Stimulated activated CD4-positive, alpha-beta T cell treated with anti-CD3 and anti-CD28 coated beads, Interleukin-12 subunit alpha, Interleukin-12 subunit beta, amount 100 ng/mL, for 24 hours (primary cell): Measurements from ENCODE around the gene ITGAX.

Experiments
- DNase-seq, 2 experiments: peaks; one replicate each; pipeline ENCODE4 v3.0.0-alpha.2; 2020; ENCODE audit warnings: low read depth in 2 of 2

The ITGAX gene

DNA sequence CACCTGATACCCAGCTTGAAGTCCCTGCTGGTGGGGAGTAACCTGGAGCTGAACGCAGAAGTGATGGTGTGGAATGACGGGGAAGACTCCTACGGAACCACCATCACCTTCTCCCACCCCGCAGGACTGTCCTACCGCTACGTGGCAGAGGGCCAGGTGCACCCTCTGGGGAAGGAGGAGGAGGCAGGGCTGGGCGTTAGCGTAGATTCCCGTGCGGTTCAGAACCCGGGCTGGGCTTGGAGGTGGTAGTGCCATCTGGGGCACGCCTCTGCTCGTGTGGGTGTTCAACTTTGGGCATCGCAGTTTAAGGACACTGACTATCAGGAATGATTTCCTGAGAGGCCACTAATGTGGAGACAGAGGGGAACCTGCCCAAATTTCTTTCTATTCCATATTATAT lies 18.3 kb downstream of the ITGAX start:
- DNase-seq = no peak

DNA sequence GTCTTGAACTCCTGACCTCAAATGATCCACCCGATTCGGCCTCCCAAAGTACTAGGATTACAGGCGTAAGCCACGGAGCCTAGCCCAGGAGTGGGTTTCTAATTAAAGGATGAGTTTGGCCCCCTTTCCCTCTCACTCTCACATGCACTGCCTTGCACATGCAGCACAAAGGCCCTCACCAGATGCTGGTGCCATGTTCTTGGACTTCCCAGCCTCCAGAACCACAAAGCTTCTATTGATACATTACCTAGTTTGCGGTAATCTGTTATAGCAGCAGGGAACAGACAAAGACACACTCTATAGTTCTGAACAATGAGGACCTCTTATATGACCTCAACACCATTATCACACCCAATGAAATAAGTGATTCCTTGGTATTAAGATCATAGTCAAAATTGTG lies 20.3 kb downstream of the ITGAX start:
- no peak for DNase-seq

GRCh38 chr16:31376705-31377104 lies 21.7 kb downstream of the ITGAX start:
- no peak for DNase-seq

DNA sequence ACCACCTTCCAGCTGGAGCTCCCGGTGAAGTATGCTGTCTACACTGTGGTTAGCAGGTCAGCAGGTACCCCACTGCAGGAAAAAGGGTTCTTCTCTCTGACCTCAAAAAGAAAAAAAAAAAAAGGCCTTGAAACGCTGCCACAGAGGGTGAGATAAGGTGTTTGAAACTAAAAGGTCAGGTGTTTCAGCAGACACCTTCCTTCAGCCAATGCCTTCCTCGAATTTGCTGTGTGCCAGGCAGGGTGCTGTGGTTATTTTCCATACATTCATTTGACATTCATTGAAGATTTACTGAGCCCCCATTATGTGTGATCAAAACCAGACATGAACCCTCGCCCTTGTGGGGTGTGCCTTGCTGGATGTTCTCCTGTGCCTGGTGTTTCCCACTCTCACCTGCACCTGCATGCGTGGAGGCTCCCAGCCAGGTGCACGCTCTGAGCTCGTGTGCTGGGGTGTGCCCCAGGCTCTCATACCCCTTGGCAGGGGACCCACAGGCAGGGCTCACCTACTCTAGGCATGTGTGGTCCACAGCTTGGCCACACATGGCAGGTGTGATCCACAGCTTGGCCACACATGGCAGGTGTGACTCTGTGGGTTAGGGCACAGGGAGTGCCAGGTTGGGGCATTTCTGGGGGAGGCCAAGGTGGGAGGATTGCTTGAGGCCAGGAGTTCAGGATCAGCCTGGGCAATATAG lies 22.4 kb downstream of the ITGAX start:
- no peak for DNase-seq

DNA sequence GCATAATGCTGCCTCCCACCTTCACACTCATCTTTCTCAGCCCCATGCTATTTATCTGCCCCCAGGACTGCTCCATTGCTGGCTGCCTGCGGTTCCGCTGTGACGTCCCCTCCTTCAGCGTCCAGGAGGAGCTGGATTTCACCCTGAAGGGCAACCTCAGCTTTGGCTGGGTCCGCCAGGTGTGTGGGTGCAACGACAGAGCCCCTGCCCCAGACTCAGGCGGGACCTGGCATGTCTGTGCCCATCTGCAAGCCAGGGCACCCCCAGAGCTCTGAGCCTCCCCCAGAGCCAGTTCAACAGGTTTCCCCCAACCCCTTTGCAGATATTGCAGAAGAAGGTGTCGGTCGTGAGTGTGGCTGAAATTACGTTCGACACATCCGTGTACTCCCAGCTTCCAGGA lies 25.2 kb downstream of the ITGAX start:
- no peak for DNase-seq

DNA sequence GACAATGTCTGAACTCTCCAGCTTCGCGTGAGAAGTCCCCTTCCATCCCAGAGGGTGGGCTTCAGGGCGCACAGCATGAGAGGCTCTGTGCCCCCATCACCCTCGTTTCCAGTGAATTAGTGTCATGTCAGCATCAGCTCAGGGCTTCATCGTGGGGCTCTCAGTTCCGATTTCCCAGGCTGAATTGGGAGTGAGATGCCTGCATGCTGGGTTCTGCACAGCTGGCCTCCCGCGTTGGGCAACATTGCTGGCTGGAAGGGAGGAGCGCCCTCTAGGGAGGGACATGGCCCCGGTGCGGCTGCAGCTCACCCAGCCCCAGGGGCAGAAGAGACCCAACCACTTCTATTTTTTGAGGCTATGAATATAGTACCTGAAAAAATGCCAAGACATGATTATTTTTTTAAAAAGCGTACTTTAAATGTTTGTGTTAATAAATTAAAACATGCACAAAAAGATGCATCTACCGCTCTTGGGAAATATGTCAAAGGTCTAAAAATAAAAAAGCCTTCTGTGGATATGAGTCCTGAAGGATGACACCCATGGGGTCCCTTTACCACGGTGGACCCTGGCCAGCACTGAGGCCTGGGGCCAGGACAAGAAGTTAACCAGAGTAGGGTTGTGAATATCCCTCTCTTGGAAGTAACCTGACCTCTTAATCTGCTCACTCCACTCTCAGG lies 27.6 kb downstream of the ITGAX start:
- DNase-seq = peak; percentile 40 to 57

- no peak for DNase-seq
Measured at GRCh38 chr16:31385680-31386079, 30.7 kb downstream of the ITGAX start.

GRCh38 chr16:31386157-31386984 lies 31.4 kb downstream of the ITGAX start:
- DNase-seq = no peak

DNA sequence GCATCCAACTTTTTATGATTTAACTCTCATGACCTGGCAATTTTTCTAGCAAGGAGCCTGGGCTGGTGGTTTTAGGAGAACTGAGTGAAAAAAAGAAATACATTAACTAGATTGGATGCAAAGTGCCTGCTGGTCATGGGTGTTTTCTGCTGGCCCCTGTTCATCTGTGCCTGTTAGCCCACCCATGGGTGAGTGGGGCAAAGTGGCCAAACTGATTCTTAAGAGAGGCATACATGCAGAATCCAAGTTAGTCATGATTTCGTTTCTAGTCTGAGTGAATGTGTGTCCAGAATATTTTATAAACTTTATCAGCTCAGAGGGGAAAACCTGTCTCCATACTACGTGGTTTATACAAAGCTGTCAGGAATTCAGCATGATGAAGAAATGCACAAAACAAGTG lies 33.6 kb downstream of the ITGAX start:
- DNase-seq = no peak

DNA sequence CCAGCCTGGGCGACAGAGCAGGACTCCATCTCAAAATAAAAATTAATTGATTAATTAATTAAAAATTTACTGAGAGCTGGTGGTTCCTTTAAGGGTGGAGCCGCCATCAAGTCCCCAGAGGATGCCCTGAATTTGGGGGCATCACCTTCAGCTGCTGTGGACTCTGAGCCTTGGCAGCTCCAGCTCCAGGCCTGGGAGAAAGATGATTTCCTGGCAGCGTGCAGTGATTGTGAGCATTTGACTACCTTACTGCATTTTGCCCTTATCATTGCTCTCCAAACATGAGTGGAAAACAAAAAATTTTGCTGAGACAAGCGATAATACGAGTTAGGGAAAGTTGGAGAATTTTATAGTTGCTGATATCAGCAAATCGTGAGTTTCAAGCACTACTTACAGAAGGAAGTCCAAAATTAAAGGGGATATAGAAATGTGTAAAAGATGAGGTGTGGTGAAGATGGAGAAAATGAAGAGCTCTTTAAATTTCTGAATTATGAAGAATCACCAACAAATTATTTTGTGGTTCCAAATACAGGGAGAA lies 35.6 kb downstream of the ITGAX start:
- no peak for DNase-seq

DNA sequence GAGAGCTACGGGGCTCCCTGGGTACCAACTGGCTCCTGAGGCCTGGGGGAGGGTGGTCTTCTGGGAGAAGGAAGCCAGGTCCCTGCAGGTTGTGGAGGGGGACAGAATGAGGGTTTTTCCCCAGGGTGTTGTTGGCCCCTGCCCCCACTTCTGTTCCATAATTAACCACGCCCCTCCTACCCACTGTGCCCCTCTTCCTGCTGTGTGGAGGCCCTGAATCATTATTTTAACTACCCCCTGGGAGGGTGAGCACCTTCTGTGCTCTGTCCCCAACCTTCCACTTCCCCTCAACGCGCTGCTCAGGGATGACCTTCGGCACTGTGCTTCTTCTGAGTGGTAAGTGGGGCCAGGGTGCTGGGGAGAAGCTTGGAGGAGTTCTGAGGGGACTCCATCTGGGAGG lies 38.1 kb downstream of the ITGAX start, which contains the start of gene ITGAD:
Gene ITGAD, plus strand, starts transcription at position 280 of the 400 bp plus-strand sequence. Its CDS starts 26 bp downstream, at position 306.
- no peak for DNase-seq

DNA sequence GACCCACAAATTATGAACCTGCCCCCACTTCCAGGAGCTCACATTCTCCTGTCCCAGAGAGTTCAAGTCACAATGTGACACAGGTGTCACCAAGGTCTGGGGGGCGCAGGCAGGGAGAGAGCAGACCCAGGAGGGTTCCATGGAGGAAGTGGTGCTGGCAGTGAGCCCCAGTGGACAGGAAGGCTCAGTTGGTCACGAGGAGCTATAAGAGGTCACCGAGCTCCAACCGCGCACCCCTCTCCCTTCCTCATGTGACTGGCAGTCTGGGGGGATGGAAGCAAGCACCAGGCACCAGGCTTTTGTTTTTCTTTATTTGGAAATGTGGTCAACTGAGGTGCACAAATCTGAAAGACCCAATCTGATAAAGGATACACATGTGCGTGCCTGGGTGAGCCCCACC lies 40.7 kb downstream of the ITGAX start:
- no peak for DNase-seq

DNA sequence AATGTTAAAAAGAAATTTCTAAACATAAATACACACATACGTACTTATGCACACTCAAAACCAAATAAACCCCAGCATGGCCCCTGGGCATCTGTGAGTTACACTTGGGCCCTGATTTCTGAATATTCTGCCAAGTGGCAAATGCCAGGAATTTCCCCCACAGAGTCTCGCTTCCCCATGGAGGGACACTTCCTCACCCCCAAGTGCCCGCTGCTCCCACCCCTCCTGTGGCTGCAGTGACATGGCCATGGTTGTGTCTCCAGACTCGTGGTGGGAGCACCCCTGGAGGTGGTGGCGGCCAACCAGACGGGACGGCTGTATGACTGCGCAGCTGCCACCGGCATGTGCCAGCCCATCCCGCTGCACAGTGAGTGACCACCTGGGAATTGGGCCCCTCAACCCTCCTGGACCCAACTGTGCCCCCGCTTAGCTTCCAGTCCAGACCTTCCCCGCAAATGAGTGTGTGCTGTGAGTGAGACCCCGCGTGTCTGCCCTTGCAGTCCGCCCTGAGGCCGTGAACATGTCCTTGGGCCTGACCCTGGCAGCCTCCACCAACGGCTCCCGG lies 42.2 kb downstream of the ITGAX start:
- no peak for DNase-seq

DNA sequence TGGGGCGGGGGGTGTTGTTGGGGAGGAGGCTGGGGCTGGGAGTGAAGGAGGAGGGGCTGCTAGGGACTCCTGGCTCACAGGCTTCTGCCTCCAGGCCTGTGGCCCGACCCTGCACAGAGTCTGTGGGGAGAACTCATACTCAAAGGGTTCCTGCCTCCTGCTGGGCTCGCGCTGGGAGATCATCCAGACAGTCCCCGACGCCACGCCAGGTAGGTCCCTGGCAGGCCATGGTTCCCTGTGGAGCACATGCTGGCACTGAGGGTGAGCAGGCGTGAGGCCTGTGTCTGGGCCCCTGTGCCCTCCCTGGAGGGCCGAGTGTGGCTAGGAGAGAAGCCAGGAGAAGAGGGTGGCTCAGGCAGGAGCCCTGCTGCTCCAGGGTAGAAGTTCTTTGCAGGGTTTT lies 42.7 kb downstream of the ITGAX start:
- DNase-seq = no peak

DNA sequence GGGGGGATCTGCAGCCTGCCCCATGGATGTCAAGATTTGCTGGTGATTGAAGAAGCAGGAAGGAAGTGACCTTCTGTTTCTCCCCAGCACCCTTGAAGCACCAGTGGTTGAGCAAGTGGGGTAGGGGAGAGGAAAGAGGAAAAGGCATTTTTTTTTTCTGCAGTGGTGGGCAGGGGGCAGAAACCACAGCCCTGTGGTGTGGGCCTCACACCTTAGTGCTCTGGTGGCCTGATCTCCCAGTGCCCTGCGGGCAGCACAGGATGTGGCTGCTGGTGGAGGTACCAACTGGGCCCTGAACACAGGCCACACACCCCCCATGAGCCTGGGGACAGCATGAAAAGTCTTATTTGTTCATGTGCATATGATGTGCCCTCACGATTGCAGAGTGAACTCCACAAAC lies 45.2 kb downstream of the ITGAX start:
- no peak for DNase-seq

DNA sequence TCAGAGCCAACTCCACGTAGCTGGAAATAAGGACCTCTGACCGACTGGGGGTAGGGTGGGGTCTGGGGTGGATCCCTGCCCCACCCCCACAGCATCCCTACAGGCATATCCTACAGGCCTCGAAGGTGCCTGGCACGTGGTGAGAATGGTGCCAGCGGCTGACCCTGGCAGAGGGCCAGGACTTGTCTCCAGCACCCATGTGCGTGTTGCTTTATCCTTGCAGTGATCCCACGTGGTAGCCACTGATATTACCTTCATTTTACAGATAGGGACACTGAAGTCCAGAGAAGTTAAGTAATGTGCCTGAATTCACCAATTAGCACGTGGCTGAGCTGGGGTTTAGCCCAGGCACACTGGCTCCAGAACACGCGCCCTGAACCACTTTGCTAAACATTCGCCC lies 46.5 kb downstream of the ITGAX start:
- no peak for DNase-seq

- DNase-seq = no peak
Measured at GRCh38 chr16:31402687-31403086, 47.7 kb downstream of the ITGAX start.

DNA sequence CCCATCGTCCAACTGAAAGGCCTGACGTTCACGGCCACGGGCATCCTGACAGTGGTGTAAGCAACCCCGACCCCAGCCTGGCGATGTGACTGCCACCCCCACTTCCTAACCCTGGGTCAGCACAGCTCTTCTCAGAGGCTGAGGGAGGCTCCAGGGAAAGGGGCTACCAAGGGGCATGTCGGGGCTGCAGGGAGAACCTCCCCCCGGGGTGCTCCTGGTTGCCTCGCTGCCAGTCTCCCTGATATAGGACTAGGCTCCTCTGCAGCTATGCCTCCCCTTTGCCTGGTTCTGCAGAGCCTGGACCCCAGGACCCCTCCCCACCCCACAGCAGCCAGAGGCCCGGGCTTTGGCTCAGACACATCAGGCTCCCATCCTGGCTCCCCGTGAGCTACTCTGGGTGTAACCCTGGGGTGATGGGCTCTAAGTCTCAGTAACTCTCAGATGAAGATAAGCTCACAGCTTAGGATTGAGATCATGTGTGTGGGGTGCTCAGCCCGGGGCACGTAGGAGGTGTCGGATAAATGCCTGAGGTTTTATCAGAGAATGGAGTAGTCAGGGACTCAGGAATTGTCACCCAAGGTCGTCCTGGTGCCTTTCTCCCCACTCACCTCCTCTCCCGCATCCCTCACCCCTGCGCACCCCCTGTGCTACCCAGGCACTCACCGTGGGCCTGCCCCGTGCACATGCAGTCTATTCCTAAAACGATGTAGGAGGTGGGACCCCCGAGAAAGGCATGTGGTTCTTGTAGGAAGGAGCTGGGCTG lies 48.8 kb downstream of the ITGAX start:
- no peak for DNase-seq

GRCh38 chr16:31404353-31405064 lies 49.5 kb downstream of the ITGAX start:
- no peak for DNase-seq

DNA sequence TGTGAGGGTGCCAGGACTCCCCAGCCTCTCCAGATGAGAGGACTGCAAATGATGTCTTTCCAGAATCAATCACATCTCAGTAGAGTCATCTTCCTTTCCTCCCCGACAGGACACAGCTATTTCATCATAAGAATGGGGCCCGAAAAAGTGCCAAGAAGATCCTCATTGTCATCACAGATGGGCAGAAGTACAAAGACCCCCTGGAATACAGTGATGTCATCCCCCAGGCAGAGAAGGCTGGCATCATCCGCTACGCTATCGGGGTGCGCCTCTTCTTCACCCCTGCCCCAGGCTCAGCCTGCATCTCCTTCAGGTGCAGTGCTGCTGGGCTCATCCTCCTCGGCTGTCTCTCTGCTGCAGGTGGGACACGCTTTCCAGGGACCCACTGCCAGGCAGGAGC lies 52.4 kb downstream of the ITGAX start:
- no peak for DNase-seq

GRCh38 chr16:31409433-31409832 lies 54.5 kb downstream of the ITGAX start:
- DNase-seq = no peak
